Fibroblast of skin of back (primary cell): ENCODE results near the gene COLEC12.
A peak's percentile ranks its signal among the peaks of the same experiment; 100 is the strongest.
"Not testable (repeated sequence)": the region's sequence is repeated elsewhere in the genome, so short reads cannot be mapped to it uniquely, and the experiment has no call there.

Experiments
- DNase-seq: peaks from one replicate; pipeline ENCODE4 v3.0.0-alpha.2; 2013

Gene COLEC12

GRCh38 chr18:316393-316792 lies 184.1 kb downstream of the COLEC12 start:
- DNase-seq, result peak; percentile 23

- DNase-seq, result no peak
Measured at GRCh38 chr18:313931-314330, 186.6 kb downstream of the COLEC12 start.

- DNase-seq, result no peak
Measured at GRCh38 chr18:312415-312814, 188.1 kb downstream of the COLEC12 start.

- no peak for DNase-seq
Measured at GRCh38 chr18:310042-310441, 190.5 kb downstream of the COLEC12 start.

- DNase-seq, result not testable (repeated sequence)
Measured at GRCh38 chr18:308086-308485, 192.4 kb downstream of the COLEC12 start.

- DNase-seq, result no peak
Measured at GRCh38 chr18:306608-307255, 193.8 kb downstream of the COLEC12 start.

- DNase-seq, result peak; percentile 44
Measured at GRCh38 chr18:305003-305501, 195.4 kb downstream of the COLEC12 start.

- no peak for DNase-seq
Measured at GRCh38 chr18:303607-304006, 196.9 kb downstream of the COLEC12 start.

GRCh38 chr18:303011-303410 lies 197.5 kb downstream of the COLEC12 start:
- no peak for DNase-seq

GRCh38 chr18:302097-302496 lies 198.4 kb downstream of the COLEC12 start:
- no peak for DNase-seq

- peak; percentile 18 for DNase-seq
Measured at GRCh38 chr18:297936-298335, 202.6 kb downstream of the COLEC12 start.

- peak; percentile 61 for DNase-seq
Measured at GRCh38 chr18:295756-296490, 204.6 kb downstream of the COLEC12 start.

- DNase-seq, result no peak
Measured at GRCh38 chr18:294566-294965, 205.9 kb downstream of the COLEC12 start.

- peak; percentile 13 for DNase-seq
Measured at GRCh38 chr18:293536-293935, 207.0 kb downstream of the COLEC12 start.

GRCh38 chr18:292271-292670 lies 208.2 kb downstream of the COLEC12 start:
- DNase-seq, result no peak

GRCh38 chr18:289970-290369 lies 210.5 kb downstream of the COLEC12 start:
- DNase-seq, result not testable (repeated sequence)

GRCh38 chr18:289026-289425 lies 211.5 kb downstream of the COLEC12 start:
- DNase-seq, result no peak

- DNase-seq, result peak; percentile 49
Measured at GRCh38 chr18:286515-287310, 213.8 kb downstream of the COLEC12 start.

GRCh38 chr18:285817-286216 lies 214.7 kb downstream of the COLEC12 start:
- DNase-seq, result no peak

GRCh38 chr18:275486-275885 lies 225.0 kb downstream of the COLEC12 start:
- DNase-seq, result no peak

- DNase-seq, result no peak
Measured at GRCh38 chr18:274313-274712, 226.2 kb downstream of the COLEC12 start.

- DNase-seq, result no peak
Measured at GRCh38 chr18:273525-273924, 227.0 kb downstream of the COLEC12 start.

- no peak for DNase-seq
Measured at GRCh38 chr18:272650-273049, 227.9 kb downstream of the COLEC12 start.
